OCI-LY1 (cell line): ENCODE measurements around the gene IQCM.

Source experiments
- H2AFZ ChIP-seq: fragments of 200-600 bp; sonication (generic), shearing (Covaris generic); 2 replicates; pipeline ENCODE4 v1.6.0; 2014; ENCODE audit warnings: antibody characterized with exemption, mild to moderate bottlenecking, low read length
- H3F3A ChIP-seq: fragments of 200-600 bp; sonication (generic), shearing (Covaris generic); 2 replicates; pipeline ENCODE4 v1.6.0; 2014; ENCODE audit warnings: mild to moderate bottlenecking, antibody characterized with exemption, low read length, moderate library complexity; ENCODE audit not compliant: insufficient read depth
- H3K27ac ChIP-seq: fragments of 200-600 bp; sonication (generic); 2 replicates; pipeline ENCODE4 v1.5.1; 2014; ENCODE audit warnings: low read length, mixed run types, mild to moderate bottlenecking, low read depth; ENCODE audit not compliant: poor library complexity, severe bottlenecking
- H3K27me3 ChIP-seq: fragments of 200-600 bp; sonication (generic); 2 replicates; pipeline ENCODE4 v1.6.0; 2014; ENCODE audit warnings: antibody characterized with exemption, mild to moderate bottlenecking, low read length, moderate library complexity; ENCODE audit not compliant: insufficient read depth
- H3K36me3 ChIP-seq: fragments of 200-600 bp; sonication (generic); 2 replicates; pipeline ENCODE4 v1.6.1; 2014; ENCODE audit warnings: mild to moderate bottlenecking, antibody characterized with exemption, low read length, moderate library complexity, mixed read lengths; ENCODE audit not compliant: insufficient read depth
- H3K4me1 ChIP-seq: fragments of 200-600 bp; sonication (generic); 2 replicates; pipeline ENCODE4 v1.5.1; 2014; ENCODE audit warnings: mild to moderate bottlenecking, low read length, moderate library complexity; ENCODE audit not compliant: insufficient read depth, severe bottlenecking
- H3K4me2 ChIP-seq: fragments of 200-600 bp; sonication (generic), shearing (Covaris generic); 2 replicates; pipeline ENCODE4 v1.6.1; 2014; ENCODE audit warnings: low read length
- H3K4me3 ChIP-seq: fragments of 200-600 bp; sonication (generic); 2 replicates; pipeline ENCODE4 v1.5.1; 2014; ENCODE audit warnings: low read length, low read depth, mild to moderate bottlenecking, mixed read lengths; ENCODE audit not compliant: poor library complexity, severe bottlenecking
- H3K79me2 ChIP-seq: fragments of 200-600 bp; shearing (Covaris generic); 2 replicates; pipeline ENCODE4 v1.6.1; 2016; ENCODE audit warnings: mixed run types, low read length, mixed read lengths; ENCODE audit not compliant: insufficient read depth
- H3K9ac ChIP-seq: fragments of 200-600 bp; sonication (generic), shearing (Covaris generic); 2 replicates; pipeline ENCODE4 v1.6.1; 2014; ENCODE audit warnings: mild to moderate bottlenecking, low read length, mixed read lengths
- H3K9me2 ChIP-seq: fragments of 200-600 bp; sonication (generic), shearing (Covaris generic); 2 replicates; pipeline ENCODE4 v1.6.1; 2014; ENCODE audit warnings: low read depth, mild to moderate bottlenecking, low read length, mixed read lengths
- H3K9me3 ChIP-seq: fragments of 200-600 bp; shearing (Covaris generic); 2 replicates; pipeline ENCODE4 v1.6.1; 2014; ENCODE audit warnings: low read length, mixed read lengths
- H4K20me1 ChIP-seq: fragments of 200-600 bp; sonication (generic), shearing (Covaris generic); 2 replicates; pipeline ENCODE4 v1.6.0; 2016; ENCODE audit warnings: mild to moderate bottlenecking, low read length; ENCODE audit not compliant: insufficient read depth
- EZH2 ChIP-seq: fragments of 200-600 bp; sonication (generic), shearing (Covaris generic); IDR thresholded peaks from 2 replicates; pipeline ENCODE4 v1.8.0; 2017; ENCODE audit warnings: borderline replicate concordance, mixed run types, mild to moderate bottlenecking, antibody characterized with exemption, low read length, moderate library complexity, mixed read lengths
- TF ChIP-seq, protein P1 (sequence below): fragments of 200-600 bp; sonication (generic), shearing (Covaris generic); IDR thresholded peaks from 2 replicates; pipeline ENCODE4 v1.5.1; 2017; ENCODE audit warnings: mild to moderate bottlenecking, antibody characterized with exemption, low read length, moderate library complexity, mixed read lengths

Gene IQCM

DNA sequence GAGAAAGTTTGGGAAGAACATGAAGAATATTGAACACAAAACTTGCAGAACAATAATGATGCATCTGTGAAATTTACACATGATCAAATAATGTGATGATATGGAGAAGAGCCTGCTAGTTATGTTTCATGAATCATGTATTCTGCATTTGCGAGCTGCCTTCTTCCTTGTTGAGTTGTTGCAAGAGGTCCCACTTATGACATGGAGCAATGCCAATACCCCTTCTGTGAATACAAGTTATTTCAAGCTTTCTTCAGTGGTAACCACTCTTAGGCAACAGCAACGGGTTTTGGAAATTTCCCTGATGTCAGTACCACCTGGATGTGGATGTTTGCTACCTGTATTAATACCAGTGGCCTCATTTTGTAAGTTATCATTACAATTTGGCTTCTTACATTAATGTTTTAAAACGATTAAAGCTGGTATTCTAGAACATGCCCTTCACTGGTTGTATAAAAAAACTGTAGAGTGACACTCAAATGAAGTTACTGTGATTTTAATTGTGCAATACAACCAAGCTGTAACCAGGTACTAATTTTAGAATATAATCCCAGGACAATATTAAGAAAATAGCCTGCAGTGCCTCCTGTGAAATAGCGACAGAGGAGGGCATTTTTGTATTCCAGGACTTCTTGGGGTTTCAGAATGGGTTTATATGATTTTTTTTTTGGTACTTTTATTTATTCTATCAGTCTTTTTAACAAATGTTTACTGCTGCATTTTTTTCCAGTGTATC, 25.3 kb downstream of the IQCM start:
- Histone ChIP-seq H3K4me2 (no peak overlapping the region), H2AFZ (no peak overlapping the region), H3K27ac (no peak overlapping the region), H3K9ac (no peak overlapping the region), H3K79me2 (no peaks in the 10 kb centered on the region), H3K9me3 (no peaks in the 10 kb centered on the region), H3K27me3 (no peaks in the 10 kb centered on the region), H3K36me3 (no peaks in the 10 kb centered on the region), H3F3A (no peaks in the 10 kb centered on the region), H3K4me3 (no peak overlapping the region), H4K20me1 (no peaks in the 10 kb centered on the region), H3K9me2 (no peaks in the 10 kb centered on the region), H3K4me1 (no peaks in the 10 kb centered on the region)
- TF ChIP-seq, protein P1, sequence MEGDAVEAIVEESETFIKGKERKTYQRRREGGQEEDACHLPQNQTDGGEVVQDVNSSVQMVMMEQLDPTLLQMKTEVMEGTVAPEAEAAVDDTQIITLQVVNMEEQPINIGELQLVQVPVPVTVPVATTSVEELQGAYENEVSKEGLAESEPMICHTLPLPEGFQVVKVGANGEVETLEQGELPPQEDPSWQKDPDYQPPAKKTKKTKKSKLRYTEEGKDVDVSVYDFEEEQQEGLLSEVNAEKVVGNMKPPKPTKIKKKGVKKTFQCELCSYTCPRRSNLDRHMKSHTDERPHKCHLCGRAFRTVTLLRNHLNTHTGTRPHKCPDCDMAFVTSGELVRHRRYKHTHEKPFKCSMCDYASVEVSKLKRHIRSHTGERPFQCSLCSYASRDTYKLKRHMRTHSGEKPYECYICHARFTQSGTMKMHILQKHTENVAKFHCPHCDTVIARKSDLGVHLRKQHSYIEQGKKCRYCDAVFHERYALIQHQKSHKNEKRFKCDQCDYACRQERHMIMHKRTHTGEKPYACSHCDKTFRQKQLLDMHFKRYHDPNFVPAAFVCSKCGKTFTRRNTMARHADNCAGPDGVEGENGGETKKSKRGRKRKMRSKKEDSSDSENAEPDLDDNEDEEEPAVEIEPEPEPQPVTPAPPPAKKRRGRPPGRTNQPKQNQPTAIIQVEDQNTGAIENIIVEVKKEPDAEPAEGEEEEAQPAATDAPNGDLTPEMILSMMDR, result no peak
- no peak for TF ChIP-seq EZH2

DNA sequence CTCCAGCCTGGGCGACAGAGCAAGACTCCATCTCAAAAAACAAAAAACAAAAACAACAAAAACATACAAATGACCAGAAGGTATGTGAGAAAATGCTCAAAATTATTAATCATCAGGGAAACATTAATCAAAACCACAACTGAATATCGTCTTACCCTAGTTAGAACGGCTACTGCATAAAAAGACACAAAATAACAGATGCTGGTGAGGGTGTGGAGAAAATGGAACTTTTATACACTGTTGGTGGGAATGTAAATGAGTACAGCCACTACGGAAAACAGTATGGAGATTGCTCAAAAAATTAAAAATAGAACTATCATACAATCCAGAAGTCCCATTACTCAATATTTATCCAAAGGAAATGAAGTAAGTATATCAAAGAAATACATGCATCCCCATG, 27.3 kb downstream of the IQCM start:
- Histone ChIP-seq H3K9me2 (no peaks in the 10 kb centered on the region), H3K27ac (no peak overlapping the region), H3K27me3 (no peaks in the 10 kb centered on the region), H2AFZ (no peak overlapping the region), H3K36me3 (no peaks in the 10 kb centered on the region), H3K9me3 (no peaks in the 10 kb centered on the region), H3K4me2 (no peak overlapping the region), H3F3A (no peaks in the 10 kb centered on the region), H3K4me3 (no peak overlapping the region), H3K9ac (no peak overlapping the region), H3K4me1 (no peaks in the 10 kb centered on the region), H3K79me2 (no peaks in the 10 kb centered on the region), H4K20me1 (no peaks in the 10 kb centered on the region)
- TF ChIP-seq, protein P1, result no peak
- TF ChIP-seq EZH2, result no peak

DNA sequence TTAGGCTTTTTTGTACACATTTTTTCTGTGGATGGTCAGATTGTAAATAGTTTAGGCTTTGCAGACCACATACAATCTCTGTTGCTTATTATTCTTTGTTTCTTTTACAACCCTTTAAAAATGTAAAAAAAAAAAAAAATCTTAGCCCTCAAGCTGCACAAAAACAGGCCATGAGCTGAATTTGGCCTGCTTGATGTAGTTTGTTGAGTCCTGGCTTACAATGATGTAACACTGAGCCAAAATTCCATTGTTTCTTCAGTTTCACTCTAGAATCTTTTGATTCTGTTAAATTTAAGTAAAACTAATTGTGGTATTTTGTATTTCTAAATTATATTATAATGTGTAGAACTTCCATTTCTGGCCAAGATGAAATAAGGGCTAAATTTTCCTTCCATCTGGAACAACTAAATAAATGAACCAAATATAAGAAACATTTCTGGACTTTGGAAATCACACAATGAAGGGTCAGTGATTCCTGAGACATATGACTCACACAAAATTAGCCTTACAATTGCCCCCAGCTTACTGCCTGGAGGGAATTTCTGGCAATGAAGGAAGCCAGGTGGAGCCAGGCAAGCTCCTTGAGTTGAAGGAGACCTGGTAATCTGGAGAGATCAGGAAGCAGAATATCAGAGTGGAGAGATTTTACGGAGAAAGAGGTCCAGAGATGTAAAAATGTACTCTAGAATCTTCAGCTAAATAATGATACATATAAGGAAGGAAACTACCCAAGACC, 29.8 kb downstream of the IQCM start:
- H3K4me1 ChIP-seq, result no peaks in the 10 kb centered on the region
- no peaks in the 10 kb centered on the region for H3K9me3 ChIP-seq
- no peaks in the 10 kb centered on the region for H3K79me2 ChIP-seq
- H3K9me2 ChIP-seq, result no peaks in the 10 kb centered on the region
- TF ChIP-seq, protein P1, result no peak
- TF ChIP-seq EZH2, result no peak
- no peak overlapping the region for H2AFZ ChIP-seq
- no peaks in the 10 kb centered on the region for H3K27me3 ChIP-seq
- H3K9ac ChIP-seq, result no peak overlapping the region
- H4K20me1 ChIP-seq, result no peaks in the 10 kb centered on the region
- H3F3A ChIP-seq, result no peaks in the 10 kb centered on the region
- no peak overlapping the region for H3K27ac ChIP-seq
- no peaks in the 10 kb centered on the region for H3K36me3 ChIP-seq
- no peak overlapping the region for H3K4me3 ChIP-seq
- H3K4me2 ChIP-seq, result no peak overlapping the region
